ENCODE results near the gene PTPN20.
"Not testable (repeated sequence)": the region's sequence is repeated elsewhere in the genome, so short reads cannot be mapped to it uniquely, and the experiment has no call there.

PTPN20 gene

DNA sequence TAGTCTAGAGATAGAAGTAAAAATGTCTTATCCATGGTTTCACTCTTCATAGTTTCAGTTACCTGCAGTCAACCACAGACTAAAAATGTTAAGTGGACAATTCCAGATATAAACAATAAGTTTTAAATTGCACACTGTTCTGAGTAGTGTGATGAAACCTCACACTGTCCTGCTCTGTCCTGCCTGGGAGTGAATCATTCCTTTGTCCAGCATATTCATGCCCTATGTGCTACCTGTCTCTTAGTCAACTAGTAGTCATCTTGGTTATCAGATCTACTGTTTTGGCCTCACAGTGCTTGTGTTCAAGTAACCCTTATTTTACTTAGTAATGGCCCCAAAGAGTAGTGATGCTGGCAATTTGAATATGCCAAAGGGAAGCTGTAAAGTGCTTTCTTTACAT is 49.5 kb downstream of the PTPN20 start:
- not testable (repeated sequence) for DNase-seq

DNA sequence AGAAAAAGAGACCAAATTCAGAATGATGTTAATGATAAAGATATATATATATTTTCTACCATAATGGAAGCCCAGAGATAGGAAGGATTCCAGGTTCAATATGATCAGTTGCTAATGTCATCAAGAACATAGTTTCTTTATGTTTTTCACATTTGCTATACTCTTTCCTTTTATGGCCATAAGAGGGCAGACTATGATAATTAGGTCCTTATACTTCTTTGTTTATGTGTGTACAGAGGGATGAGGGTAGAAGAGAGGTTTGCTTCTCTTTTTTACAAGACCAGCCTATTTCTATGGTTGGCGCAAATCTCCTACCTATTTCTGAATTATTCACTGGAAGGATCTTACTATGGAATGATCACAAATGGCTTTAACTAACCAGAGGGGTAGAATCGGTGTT is 52.1 kb downstream of the PTPN20 start:
- not testable (repeated sequence) for DNase-seq

DNA sequence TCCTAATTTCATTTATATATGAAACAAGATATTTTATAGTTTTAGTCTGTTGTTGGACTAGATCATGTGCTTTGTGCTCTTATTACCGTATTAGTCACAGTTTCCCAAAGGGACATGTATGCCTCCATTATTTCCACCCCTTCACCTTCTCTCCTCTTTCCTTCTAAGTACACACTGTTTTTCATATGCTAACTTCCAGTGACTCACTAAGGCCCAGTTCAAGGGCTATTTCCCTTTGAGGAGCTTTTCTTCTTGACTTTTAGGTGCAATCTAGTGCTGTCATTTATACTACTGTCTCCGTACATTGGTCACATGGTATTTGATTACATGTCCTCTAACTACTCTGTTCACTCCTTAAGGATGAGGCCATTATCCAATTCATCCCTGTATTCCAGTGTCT is 55.8 kb downstream of the PTPN20 start:
- DNase-seq = not testable (repeated sequence)

DNA sequence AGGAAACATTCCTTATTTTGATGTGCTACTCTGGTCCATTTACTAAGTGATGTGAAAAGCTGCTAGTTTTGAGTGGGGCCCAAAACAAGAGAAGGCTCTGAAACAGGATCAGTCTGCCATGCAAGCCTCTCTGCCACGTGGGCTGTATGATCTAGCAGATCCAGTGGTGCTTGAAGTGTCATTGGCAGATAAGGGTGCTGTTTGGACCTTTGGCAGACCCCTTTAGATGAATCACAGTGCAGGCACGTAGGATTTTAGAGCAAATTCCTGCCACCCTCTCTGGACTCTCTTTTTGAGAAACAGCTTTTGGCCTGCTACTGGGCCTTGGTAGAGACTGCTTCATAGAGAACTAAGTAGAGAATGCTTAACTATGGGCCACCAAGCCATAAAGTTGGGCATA is 69.0 kb downstream of the PTPN20 start:
- DNase-seq = not testable (repeated sequence)

DNA sequence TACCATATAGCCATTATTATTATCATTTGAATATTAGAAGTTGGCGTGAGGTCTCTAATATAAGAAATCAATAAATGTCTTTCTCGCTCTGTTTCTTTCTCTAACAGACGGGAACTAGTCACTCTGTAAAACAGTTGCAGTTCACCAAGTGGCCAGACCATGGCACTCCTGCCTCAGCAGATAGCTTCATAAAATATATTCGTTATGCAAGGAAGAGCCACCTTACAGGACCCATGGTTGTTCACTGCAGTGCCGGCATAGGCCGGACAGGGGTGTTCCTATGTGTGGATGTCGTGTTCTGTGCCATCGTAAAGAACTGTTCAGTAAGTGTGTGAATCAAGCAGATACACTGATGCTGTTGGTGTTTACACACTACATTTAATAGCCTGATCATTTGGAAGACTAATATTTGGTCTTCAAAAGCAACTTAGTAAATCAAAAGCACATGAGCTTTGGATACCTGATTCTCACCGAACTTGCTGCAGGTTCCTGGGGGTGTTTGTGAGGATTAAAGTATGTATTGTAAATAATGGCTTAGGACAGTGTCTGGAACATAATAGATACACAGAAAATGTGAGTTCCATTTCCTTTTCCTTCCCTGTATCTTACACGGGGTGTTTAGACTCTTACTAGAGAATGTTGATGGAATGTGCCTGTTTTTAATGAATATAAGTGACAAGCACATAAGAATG is 76.2 kb downstream of the PTPN20 start:
- not testable (repeated sequence) for DNase-seq

DNA sequence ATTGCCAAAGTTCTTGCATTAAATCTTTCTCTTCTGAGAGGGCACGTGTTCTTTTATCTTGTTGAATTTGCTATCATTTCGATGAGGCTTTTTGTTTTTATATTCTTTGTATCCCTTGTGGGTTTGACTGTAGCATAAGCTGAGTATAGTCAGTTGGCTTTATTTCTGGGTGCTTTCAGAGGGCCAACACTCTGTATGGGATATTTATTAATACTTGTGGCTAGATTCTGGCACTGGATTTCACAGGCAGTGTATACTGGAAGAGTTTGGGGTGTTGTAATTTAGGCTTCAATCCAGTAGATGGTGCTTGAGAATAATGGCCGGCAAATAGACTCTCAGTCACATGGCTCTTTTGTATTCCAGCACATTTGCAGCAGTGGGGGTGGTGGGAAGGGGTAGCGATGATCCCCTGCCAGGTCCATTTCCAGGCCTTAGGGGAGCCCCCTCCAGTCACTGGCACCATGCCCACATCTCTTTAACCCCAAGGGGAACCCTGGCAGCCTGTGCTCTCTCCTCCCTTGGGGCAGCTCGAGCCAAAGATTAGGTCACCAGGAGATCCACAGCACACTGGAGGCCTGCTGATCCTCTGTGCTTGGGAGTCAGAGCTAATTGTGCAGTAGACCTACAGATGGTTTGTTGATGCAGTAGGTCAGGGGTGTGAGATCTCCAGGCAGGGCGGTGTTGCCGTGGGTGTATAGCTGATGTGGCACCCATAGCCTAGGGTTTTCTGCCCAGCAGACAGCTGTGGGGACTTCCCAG is 81.8 kb downstream of the PTPN20 start:
- DNase-seq = peak; percentile 0

DNA sequence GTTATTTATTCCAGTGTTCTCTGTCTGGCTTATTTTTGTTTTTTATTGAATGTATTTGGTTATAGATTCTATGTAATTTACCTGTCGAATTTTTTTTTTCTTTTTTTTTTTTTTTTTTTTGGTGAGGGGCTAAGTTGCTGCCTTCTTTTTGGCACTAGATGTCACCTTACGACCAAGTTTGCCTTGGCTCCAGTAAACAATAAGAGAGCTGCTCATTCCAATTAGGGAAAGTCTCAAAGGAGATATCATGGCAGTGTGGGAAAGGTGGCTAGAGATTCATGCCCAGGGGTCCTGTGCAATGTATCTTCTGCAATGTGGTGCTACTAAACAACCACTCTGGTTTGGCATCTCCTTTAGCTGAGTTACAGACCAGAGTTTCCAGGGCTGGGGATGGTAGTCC is 84.0 kb downstream of the PTPN20 start:
- DNase-seq = no peak

DNA sequence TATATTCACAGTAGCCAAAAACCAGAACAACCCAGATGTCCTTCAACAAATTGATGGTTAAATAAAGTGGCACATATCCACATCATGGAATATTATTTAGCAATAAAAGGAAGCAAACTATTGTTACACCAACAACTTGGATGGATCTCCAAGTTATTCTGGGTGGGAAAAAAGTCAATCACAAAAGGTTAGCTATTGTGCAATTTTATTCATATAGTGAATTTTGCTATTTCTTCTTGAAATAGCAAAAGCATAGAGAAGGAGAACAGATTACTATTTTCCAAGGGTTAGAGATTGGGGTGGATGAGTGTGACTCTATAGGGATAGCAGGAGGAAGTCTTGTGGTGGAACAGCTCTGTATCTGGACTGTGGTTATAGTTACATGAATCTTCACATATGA is 87.0 kb downstream of the PTPN20 start:
- DNase-seq = no peak

DNA sequence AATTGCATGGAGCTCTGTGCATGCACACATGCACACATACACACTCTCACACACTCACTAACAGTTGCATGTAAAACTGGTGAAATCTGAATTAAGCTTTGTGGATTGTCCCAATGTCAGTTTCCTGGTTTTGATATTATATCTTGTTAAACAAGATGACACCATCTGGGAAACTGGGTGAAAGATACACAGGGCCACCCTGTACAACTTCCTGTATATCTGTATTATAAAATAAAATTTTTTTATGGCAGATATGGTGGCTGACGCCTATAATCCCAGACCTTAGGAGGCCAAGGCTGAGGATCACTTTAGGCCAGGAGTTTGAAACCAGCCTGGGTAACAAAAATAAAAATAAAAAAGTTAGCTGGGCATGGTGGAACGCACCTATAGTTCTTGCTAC is 87.4 kb downstream of the PTPN20 start:
- no peak for DNase-seq

DNA sequence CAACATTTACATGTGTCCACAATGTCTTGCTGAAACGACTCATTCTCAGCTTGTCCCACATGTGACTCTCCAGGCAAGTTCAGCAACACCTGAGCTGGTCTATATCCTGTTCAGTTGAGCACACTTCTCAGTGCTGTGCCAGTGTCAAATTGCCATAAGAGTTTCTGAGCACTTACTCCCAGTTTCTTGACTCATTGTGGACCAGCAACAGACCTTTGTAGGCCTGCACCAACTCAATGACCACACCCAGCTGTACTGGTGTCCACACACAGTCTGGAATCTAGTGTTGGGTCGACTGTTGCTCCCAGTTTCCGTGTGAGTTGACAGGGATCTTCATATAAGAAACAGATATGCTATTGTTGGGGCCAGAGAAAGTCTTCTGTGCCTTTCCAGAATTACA is 88.0 kb downstream of the PTPN20 start:
- DNase-seq = no peak

DNA sequence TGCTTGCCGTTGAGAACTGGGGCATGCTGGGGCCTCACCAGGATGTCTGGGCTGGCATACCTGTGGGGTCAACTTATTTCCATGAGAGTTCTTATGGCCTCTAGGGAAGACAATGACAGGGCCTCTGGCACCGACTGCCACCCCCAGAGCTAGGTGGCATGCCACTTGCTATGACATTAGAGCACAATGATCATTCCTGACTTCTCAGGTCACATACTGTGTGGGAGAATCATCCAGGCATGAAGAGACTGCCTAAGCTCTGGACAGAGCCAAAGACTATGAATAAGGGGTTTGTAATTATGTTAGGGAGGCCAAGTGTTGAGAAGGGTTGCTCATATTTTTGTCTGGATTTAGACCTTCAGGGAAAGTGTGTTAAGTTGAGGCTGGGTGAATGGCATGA is 97.5 kb downstream of the PTPN20 start:
- no peak for DNase-seq

DNA sequence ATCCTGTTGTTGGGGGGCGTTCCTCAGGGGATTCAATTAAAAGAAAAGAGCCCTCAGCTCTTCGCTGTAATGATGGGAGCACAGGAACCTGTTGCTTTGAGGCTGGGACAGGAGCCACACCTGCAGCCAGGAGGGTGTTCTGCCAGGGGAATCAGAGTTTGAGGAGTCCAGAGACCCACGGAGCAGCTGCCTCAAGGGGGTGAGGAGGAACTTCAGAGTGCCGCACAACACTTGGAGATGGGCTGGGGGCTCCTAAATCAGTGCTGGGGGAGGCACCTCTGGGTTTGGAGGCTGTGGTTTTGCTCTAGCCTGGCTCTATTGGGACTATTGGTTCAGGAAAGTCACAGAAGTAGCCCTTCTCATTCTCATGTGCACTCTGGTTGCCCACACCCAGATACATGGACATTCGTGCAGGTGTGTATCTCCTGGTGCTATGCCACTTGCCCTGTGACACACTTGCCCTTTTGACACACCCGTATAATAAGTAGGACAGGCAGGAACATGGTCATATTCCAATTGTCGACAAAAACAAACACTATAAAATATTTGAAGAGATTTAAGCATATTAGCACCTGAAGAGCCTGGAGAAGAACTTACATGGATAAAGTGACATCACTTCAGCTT is 98.1 kb downstream of the PTPN20 start:
- no peak for DNase-seq

DNA sequence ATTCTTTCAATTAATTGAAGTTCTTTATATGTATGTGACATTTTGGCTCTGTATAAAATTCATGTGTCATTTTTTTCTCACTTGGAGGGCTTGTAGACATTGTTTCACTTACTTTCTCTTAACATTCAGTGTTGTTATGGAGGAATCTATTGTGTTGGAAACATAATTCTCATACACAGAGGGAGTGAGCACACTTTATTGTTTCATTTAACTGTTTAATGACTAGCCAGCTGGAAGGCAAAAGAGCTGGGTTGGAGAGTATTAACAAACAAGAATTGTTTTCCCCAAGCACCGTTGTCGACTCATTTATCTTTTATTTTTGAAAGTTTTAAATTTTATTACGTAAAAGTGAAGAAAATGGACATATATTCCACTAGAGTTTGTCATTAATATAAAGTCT is 98.8 kb downstream of the PTPN20 start:
- no peak for DNase-seq

DNA sequence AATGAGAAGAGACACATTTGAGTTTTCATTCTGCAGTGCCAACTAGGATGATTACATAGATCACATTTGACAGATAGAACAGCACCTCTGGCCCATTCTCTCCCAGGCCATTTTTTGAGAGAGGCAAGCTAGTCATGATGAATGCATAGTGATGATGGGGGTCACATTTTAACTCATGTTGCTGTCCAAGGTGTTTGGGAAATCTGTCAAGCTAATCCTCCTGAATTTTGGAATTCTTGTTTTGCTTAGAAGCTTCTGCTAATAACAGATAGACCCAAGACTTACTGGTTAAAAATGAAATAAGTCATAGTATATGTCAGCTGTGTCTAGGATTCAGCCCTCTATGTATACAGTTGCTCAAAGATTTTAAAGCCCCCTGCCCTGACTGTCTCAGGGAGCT is 101.0 kb downstream of the PTPN20 start:
- no peak for DNase-seq

DNA sequence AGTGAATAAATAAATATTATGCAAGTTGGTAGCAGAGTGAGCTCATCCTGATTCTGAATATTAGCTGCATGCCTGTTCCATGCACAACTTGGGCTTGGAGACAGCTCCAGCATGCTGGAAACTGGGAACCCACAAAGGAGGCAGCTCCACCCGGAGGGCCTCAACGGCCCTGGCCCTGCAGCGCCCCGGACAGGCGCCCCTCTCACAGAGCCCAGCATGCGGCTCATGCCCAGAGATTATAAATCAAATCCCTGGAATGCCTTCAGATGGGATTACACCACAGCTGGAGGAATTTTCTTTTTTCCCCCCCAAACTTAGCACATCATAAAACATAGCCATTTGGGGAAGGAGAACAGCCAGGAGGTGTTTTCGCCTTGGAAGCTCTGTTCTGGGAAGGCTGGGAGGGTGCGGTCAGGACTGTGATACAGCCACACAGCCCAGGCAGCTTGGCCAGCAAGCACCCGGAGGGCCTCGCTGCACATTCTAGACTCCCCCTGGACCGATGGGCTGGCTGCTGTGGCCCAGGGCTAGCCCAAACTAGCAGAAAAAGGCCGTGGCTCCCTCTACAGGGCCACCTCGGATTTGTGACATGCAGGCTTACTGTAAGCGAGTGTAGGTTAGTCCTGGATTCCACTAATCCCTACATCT is 102.4 kb downstream of the PTPN20 start:
- no peak for DNase-seq

DNA sequence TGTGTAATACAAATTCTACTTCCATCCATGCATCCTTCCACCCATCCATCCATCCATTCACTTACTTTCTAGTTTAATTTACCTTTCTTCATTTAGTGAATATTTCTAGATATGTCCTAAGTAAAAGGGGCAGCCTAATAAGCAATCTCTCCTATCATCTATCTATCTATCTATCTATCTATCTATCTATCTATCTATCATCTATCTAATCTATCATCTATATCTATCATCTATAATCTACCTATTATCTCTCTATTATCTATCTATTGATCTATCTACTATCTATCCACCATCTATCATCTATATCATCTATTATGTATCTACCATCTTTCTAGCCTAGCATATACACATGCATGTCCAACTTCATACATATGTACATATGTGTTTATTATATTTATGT is 104.2 kb downstream of the PTPN20 start:
- no peak for DNase-seq

DNA sequence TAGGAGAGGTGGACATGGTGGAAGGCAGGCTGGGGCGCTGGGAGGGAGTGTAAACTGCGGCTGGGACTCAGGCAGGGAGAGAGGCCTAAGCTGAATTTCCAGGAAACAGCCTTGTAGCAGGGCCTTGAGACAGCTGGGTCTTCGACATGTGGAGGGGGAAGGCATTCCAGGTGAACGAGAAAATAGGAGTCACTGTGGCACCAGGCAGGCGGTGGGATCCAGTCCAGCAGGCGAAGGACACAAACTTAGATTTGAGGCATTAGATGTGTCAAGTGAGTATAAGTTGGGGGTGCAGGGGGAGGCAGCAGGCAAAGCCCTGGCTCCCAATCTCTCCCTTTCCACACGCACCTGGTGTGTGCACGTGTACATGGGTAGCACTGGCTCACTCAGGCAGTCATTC is 105.3 kb downstream of the PTPN20 start:
- no peak for DNase-seq

DNA sequence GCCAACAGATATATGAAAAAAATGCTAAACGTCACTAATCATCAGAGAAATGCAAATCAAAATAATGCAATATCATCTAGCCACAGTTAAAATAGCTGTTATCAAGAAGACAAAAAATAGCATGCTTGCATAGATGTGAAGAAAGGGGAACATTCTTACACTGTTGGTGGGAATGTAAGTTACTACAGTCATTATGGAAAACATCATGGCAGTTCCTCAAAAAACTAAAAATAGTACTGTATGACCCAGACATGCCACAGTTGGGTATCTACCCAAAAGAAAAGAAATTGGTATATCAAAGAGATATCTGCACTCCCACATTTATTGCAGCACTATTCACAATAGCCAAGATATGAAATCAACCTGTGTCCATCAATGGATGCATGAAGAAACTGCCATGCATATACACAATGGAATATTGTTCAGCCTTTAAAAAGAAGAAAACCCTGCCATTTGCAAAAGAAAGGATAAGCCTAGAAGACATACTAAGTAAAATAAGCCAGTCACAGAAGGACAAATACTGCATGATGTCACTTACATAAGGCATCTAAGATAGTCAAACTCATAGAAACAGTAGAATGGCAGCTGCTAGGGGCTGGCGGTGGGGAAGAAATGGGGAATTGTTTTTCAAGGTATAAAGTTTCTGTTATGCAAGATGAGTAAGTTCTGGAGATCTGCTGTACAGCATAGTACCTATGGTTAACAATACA is 107.0 kb downstream of the PTPN20 start:
- DNase-seq = no peak

DNA sequence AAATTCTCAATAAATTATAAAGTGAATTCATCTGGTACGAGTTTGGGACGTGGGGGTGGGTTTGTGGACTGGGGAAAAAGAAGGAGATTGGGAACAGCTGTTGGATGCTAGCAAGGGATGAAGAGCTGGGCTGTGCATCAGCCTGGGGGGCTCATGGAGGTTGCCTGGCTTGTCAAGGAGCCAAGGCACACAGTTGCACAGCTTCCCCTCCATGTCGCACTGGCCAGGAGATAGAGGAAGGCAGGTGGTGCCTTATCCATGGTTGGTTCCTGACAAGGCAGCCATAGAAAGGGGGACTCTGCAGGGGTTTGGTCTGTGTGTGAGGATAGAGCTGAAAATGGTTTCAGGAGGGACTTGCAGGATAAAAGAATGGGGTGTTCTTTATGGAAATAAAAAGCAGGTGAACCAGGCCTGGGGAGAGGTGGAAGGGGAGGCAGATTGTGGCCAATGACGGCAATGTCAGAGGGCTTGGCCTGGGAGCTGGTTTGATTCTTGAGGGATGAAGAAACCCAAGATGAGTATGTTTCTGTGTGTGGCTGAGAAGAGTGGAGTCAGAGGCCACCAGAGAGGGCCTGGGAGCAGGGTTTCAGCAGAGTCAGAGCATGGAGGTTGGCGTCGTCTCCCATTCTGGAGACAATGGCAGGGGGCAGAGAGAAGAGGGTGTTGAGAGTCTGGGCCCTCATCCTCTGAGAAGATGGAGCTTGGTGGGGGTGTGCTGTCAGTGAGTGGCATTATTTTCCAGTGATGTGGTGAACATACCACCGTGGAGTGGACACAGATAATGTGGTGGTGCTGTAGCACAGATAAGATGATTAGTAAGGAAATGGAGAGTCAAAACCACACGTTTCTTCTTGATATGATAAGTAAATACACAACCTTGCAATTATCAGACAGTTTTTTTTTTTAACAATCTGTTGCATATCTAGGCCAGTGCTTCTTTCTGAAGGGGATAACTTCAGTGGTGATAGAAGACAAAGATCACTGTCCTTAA is 108.2 kb downstream of the PTPN20 start:
- no peak for DNase-seq

DNA sequence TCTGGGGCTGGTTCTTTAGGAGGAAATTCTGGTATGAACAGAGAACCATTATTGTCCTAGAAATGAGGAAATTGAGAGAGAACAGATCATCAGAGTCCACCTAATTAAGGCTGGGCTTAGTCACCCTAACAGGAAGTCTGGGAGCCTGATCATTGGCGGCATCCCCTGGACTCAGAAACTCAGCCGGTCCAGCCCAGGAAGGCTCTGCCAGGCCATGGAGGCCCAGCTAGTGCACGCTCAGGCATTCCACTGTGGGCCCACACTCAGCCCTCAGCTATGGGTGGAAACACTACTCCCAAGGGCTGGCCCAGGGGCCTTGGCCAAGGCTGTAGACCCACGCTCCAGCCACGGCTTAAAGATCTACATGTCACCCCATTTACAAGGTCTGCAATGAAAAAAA is 109.2 kb downstream of the PTPN20 start:
- no peak for DNase-seq

DNA sequence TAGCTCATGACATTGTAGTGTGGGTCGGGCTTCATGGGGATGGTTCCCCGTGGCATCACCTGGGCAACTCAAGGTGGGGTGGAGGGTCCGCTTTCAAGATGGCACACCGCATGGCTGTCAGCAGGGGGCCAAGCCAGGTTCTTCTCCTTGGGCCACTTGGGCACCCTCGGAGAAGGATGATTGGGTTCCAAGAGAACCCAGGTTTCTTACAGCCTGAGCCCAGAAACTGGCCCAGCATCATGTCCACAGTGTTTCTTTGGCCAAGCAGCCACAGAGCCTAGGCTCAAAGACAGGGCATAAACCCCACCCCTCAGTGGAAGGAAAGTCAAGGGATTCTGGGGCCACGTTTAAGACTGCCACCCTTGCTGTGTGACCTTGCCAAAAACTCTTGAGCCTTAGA is 110.6 kb downstream of the PTPN20 start:
- DNase-seq = no peak
